AG04450 (cell line): ENCODE data around the gene ACIN1. TPM values are rescaled to one million over a fixed set of nuclear protein-coding genes. Genes with fewer than 3 reads are reported as not detected.
A peak's percentile ranks its signal among the peaks of the same experiment; 100 is the strongest.

Experiments used
- CTCF ChIA-PET: fragments of 300-600, 350-600 bp; formaldehyde crosslinking; extraction: SDS; loops from one replicate; lab custom pipeline; 2022; ENCODE audit warnings: antibody characterized with exemption, inconsistent platforms; lab: Charles Lee
- POLR2A ChIA-PET: fragments of 350-600 bp; formaldehyde crosslinking; extraction: SDS; loops from one replicate; lab custom pipeline; 2021; ENCODE audit warnings: antibody characterized with exemption, inconsistent platforms; lab: Yijun Ruan, JAX
- DNase-seq: peaks from one replicate; pipeline ENCODE4 v3.0.0-alpha.2; 2011; ENCODE audit warnings: low read depth, low spot score
- H3K27ac ChIP-seq: one replicate; pipeline ENCODE4 v1.5.1; 2012; ENCODE audit warnings: low read depth, low read length, control low read depth
- H3K27me3 ChIP-seq: one replicate; pipeline ENCODE4 v1.6.0; 2012; ENCODE audit warnings: low read length; ENCODE audit not compliant: control insufficient read depth, insufficient read depth
- H3K4me3 ChIP-seq: 2 replicates; pipeline ENCODE4 v1.5.1; 2011; ENCODE audit warnings: mild to moderate bottlenecking, low read depth, low read length, control low read depth
- H3K9me3 ChIP-seq: 2 replicates; pipeline ENCODE4 v1.5.1; 2012; ENCODE audit warnings: low read length; ENCODE audit not compliant: control insufficient read depth, insufficient read depth
- CTCF ChIP-seq: IDR thresholded peaks from 2 replicates; pipeline ENCODE4 v1.5.1; 2011; ENCODE audit warnings: low read depth, low read length, control low read depth, inconsistent platforms
- polyA plus RNA-seq: library from polyadenylated mRNA; depleted of rRNA; stranded (reverse); fragments of >200 nt; gene quantifications from 2 replicates; pipeline ENCODE4 v1.2.3, GENCODE V29; 2011

Gene ACIN1
- polyA plus RNA-seq, 1 experiment: 173 TPM

- Histone ChIP-seq H3K27ac (peak overlapping the region; percentile 52), H3K27me3 (no peaks in the 10 kb centered on the region), H3K9me3 (no peaks in the 10 kb centered on the region), H3K4me3 (peak overlapping the region; percentile 61)
- ChIA-PET CTCF (interaction anchor here (0.6 to 12.0 kb wide), 29 partner anchors 9 to 502 kb away, joined by 3 to 262 read pairs (median 5); partner anchors contain the start of genes ACIN1, AJUBA, C14orf119 and DAD1), POLR2A (interaction anchor here (0.6 to 2.1 kb wide), 12 partner anchors 11 to 129 kb away, joined by 3 to 17 read pairs (median 6); partner anchors contain the start of genes ACIN1, C14orf119, PRMT5 and PSMB11)
- peak; percentile 96 for TF ChIP-seq CTCF
- DNase-seq: peak; percentile 45
Observed at GRCh38 chr14:23057757-23058653, 36.9 kb downstream of the ACIN1 start.

- ChIA-PET POLR2A (interaction anchor here (0.6 to 2.1 kb wide), 12 partner anchors 11 to 128 kb away, joined by 3 to 17 read pairs (median 4); partner anchors contain the start of genes ACIN1, C14orf119, PRMT5 and PSMB11), CTCF (interaction anchor here (0.6 to 12.0 kb wide), 45 partner anchors 8 to 502 kb away, joined by 3 to 262 read pairs (median 5); partner anchors contain the start of genes ACIN1, AJUBA, C14orf119 and PRMT5)
- Histone ChIP-seq H3K27me3 (no peaks in the 10 kb centered on the region), H3K27ac (peak within 1 kb of the TSS; percentile 52), H3K9me3 (no peaks in the 10 kb centered on the region), H3K4me3 (peak within 1 kb of the TSS; percentile 61)
- DNase-seq: no peak
- TF ChIP-seq CTCF: no peak
Observed at GRCh38 chr14:23056956-23057756, 37.8 kb downstream of the ACIN1 start, which contains the start of gene CDH24. CDH24 (minus strand) TSS chr14:23057520; CDS start chr14:23055733, 1,787 bp downstream.

GRCh38 chr14:23056145-23056955 lies 38.6 kb downstream of the ACIN1 start:
- no peak for DNase-seq
- Histone ChIP-seq H3K9me3 (no peaks in the 10 kb centered on the region), H3K4me3 (peak overlapping the region; percentile 61), H3K27ac (peak overlapping the region; percentile 21), H3K27me3 (no peaks in the 10 kb centered on the region)
- peak; percentile 92 for TF ChIP-seq CTCF
- CTCF ChIA-PET: interaction anchor here (0.6 to 12.0 kb wide), 30 partner anchors 9 to 501 kb away, joined by 3 to 262 read pairs (median 4); no protein-coding TSS in a partner anchor
- POLR2A ChIA-PET: interaction anchor here (0.9 to 1.5 kb wide), 4 partner anchors 9 to 78 kb away, joined by 3 to 4 read pairs (median 3); no protein-coding TSS in a partner anchor

GRCh38 chr14:23055621-23056144 lies 39.3 kb downstream of the ACIN1 start:
- ChIA-PET CTCF (interaction anchor here (0.5 to 12.0 kb wide), 21 partner anchors 9 to 174 kb away, joined by 3 to 262 read pairs (median 4); no protein-coding TSS in a partner anchor), POLR2A (interaction anchor here (0.6 to 1.5 kb wide), 4 partner anchors 9 to 90 kb away, joined by 3 to 5 read pairs (median 4); no protein-coding TSS in a partner anchor)
- Histone ChIP-seq H3K27me3 (no peaks in the 10 kb centered on the region), H3K4me3 (no peak overlapping the region), H3K27ac (no peak overlapping the region), H3K9me3 (no peaks in the 10 kb centered on the region)
- no peak for DNase-seq
- no peak for TF ChIP-seq CTCF
